GM19468 (cell line): ENCODE results near the gene HIRA.
"Not testable (repeated sequence)": the region's sequence is repeated elsewhere in the genome, so short reads cannot be mapped to it uniquely, and the experiment has no call there.

Source experiments
- ATAC-seq: cut with Tn5 transposase; IDR thresholded peaks from one replicate; pipeline ENCODE4 v1.9.1; 2021; ENCODE audit warnings: mild to moderate bottlenecking, moderate library complexity, moderate number of reproducible peaks; ENCODE audit not compliant: unreplicated experiment; ENCODE audit errors: extremely low read depth

The HIRA gene

DNA sequence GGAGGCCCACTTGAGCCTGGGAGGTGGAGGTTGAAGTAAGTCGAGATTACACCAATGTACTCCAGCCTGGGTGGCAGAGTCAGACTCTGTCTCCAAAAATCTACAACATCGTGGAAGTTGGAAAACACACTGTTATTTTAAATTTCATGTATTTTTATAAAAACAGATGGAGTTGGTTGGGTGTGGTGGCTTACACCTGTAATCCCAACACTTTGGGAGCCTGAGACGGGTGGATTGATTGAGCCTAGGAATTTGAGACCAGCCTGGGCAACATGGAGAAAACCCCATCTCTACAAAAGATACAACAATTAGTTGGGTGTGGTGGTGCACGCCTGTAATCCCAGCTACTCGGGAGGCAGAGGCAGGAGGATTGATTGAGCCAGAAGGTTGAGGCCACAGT is 88.1 kb downstream of the HIRA start:
- no peak for ATAC-seq

- ATAC-seq, result no peak
Measured at GRCh38 chr22:19341500-19341899, 90.0 kb downstream of the HIRA start.

- no peak for ATAC-seq
Measured at GRCh38 chr22:19337137-19337536, 94.4 kb downstream of the HIRA start.

GRCh38 chr22:19336133-19337075 is 95.1 kb downstream of the HIRA start:
- ATAC-seq, result no peak

GRCh38 chr22:19331975-19332374 is 99.6 kb downstream of the HIRA start:
- ATAC-seq, result no peak

GRCh38 chr22:19331474-19331873 is 100.1 kb downstream of the HIRA start:
- ATAC-seq, result no peak

- no peak for ATAC-seq
Measured at GRCh38 chr22:19330865-19331418, 100.6 kb downstream of the HIRA start.

GRCh38 chr22:19330205-19330604 is 101.3 kb downstream of the HIRA start:
- not testable (repeated sequence) for ATAC-seq

DNA sequence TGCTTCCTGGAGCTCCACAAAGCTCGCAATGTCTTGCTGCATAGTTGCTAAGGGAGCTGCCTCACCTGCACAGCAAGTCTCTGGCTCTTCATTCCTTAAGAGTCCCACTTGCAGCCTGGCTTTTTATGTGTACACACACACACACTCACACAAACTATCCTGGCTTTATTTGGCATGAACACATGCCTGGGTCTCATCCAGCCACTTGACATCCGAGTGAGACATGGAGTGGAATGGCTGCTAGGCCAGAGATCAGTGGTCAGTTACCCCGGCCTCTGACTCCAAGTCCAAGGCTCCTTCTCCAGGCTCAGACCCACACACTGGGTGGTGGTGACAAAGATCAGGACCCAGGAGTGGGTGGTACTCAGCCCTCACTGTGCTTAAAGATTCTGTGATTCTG is 102.1 kb downstream of the HIRA start:
- no peak for ATAC-seq

GRCh38 chr22:19325296-19325948 is 106.1 kb downstream of the HIRA start:
- no peak for ATAC-seq

GRCh38 chr22:19323420-19323819 is 108.1 kb downstream of the HIRA start:
- not testable (repeated sequence) for ATAC-seq

- ATAC-seq, result no peak
Measured at GRCh38 chr22:19321757-19322156, 109.8 kb downstream of the HIRA start.

DNA sequence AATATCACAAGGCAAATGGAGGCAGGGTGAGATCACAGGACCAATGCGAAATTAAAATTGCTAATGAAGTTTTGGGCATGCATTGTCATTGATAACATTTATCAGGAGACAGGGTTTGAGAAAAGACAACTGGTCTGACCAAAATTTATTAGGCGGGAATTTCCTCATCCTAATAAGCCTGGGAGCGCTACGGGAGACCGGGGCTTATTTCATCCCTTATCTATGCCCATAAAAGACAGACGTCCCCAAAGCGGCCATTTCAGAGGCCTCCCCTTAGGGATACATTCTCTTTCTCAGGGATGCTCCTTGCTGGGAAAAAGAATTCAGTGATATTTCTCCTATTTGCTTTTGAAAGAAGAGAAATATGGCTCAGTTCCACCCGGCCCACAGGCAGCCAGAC is 111.4 kb downstream of the HIRA start:
- not testable (repeated sequence) for ATAC-seq

GRCh38 chr22:19319281-19319680 is 112.3 kb downstream of the HIRA start:
- ATAC-seq, result no peak

GRCh38 chr22:19317865-19318264 is 113.7 kb downstream of the HIRA start:
- ATAC-seq, result no peak

GRCh38 chr22:19307872-19308271 is 123.7 kb downstream of the HIRA start:
- no peak for ATAC-seq

- ATAC-seq, result not testable (repeated sequence)
Measured at GRCh38 chr22:19306535-19306934, 125.0 kb downstream of the HIRA start.

DNA sequence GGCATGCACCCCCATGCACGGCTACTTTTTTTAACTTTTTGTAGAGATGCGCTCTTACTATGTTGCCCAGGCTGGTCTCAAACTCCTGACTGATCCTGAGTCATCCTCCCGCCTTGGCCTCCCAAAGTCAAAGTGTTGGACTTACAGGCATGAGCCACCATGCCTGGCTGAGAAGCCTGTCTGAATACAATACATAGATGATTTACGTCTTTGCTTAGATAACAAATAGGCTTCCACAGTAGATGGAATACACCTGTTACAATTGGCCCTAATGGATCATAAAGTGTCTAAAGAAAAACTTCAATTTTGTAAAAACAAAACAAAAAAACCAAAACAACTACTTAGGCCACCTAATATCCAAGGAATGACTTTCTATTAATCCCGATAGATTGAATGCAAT is 127.0 kb downstream of the HIRA start:
- no peak for ATAC-seq

DNA sequence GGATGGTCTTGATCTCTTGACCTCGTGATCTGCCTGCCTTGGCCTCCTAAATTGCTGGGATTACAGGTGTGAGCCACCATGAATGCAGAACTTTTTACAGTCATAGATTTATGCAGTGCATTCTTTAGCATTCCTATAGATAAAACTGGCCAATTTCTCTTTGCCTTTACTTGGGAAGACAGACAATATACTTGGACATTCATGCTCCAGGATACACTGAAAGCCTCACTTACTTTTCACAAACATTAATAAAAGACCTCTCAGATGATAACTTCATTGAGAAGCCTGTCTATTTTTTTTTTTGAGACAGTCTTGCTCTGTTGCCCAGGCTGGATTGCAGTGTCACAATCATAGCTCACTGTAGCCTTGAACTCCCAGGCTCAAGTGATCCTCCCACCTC is 127.7 kb downstream of the HIRA start:
- no peak for ATAC-seq

- ATAC-seq, result no peak
Measured at GRCh38 chr22:19295733-19296132, 135.8 kb downstream of the HIRA start.
